GM18520 (cell line): Measurements from ENCODE around the gene FOXN3.

Source experiments
- ATAC-seq: cut with Tn5 transposase; IDR thresholded peaks from one replicate; pipeline ENCODE4 v1.9.1; 2021; ENCODE audit not compliant: unreplicated experiment

Gene FOXN3

DNA sequence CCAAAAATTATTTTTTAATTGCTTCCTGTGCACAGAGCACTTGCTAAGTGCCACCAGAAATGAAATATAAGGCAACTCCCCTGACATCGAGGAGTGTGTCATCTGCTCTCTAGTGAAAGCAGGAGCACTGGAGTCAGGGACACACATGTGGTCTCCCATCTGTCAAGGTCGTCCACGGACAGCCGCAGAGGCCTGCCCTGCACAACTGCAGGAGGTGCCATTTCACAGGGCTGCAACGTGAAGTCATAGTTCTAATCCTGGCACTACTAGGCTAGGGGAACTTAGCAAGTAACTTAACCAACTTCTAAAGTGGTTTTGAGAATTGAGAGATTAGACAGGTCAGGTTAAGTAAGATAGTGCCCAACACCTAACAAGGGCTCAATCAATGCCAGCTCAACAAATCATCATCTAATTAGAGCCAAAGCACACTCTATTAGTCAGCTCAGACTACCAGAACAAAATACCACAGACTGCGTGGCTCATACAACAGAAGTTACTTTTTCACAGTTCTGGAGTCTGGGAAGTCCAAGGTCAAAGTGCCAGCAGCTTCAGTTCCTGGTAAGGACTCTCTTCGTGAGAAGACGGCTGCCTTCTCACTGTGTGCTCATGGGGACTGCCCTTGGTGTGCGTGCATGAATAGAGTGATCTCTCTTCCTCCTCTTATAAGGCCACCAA, 30.7 kb downstream of the FOXN3 start:
- peak; percentile 29 for ATAC-seq

DNA sequence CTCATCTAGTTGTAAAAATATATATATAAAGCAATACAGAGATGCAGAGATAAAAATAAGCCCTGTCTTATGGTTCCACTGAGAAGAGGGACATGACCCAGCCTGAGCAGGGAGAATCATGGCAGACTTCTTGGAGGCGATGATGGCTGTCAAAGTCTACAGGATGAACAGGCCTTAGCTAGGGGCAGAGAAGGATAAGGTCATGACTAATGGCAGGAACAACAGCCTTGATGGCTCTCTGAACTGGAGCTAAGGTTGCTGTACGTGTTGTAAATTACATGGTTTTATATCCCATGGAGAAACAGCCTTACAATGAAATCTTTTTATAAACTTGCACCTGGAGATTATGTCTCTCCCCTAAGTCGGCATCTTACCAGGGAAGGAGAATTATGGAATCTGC, 32.4 kb downstream of the FOXN3 start:
- ATAC-seq = no peak

DNA sequence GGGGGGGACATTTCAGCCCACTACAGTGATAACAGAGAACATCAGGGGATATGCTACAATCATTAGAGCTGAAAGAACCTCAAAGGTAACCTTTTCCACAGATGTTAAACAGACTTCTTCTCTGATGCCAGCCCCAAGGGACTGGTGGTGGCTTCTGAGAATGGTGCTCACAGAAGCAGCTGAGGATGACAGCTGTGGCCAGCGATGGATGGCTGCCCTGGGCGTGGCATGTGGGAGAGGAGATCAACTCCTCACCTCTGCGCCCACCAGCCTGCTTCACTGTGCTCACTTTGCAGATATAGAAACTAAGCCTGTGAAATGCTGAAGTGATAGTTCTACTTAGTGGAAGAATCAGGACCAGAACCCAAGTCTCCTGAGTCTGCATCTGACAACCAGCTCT, 33.0 kb downstream of the FOXN3 start:
- peak; percentile 74 for ATAC-seq

DNA sequence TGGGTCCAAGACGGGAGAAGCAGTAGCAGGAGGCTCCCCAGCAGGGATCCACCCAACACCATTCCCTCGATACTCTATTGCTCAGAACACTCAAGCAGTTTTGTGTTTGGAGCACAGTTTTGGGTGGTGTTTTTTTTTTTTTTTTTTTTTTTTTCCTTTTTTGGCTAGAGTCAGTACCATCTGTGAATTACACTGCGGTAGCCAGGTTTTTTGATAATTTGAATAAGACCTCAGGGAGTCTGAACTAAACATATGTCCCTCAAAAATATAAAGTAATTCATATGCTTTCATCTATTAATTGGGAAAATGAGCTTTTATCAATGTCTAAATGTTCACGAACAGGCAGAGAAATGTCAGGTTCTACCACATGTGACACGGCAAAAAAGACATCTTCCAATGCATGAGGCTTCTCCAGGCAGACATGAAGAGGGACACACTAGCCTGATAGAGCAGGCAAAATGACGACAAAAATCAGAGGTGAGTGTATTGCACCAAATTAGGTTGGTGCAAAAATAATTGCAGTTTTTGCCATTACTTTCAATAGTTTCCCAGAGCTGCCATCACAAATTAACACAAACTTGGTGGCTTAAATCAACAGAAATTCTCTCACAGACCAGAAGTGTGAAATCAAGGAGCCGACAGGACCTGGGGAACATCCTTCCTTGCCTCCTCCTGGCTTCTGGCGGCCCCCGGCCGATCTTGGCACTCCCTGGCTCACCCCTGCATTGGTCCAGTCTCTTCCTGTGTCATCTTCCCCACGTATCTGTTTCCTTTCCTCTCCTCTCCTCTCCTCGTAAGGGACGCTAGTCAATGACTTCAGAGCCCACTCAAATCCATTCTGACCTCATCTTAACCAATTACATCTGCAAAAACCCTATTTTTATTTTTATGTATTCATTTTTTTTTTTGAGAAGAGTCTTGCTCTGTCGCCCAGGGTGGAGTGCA, 33.9 kb downstream of the FOXN3 start:
- no peak for ATAC-seq

DNA sequence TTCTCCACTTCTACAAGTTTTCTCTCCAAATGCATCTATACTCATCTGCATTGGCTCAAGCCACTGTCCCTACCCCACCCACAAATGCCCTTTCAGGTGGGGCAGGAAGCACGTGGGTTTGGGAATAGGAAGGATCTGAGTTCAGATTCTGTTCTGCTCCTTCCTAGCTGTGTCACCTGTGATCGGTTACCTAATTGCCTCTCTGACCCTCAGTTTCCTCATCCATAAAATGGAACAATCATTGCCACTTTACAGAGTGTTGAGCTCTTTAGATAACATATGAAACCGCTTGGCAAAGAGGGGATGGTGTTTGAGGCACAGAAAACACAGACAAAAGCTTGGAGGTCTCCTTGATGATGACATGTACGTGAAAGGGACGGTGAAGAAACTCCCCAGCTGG, 34.5 kb downstream of the FOXN3 start:
- no peak for ATAC-seq

DNA sequence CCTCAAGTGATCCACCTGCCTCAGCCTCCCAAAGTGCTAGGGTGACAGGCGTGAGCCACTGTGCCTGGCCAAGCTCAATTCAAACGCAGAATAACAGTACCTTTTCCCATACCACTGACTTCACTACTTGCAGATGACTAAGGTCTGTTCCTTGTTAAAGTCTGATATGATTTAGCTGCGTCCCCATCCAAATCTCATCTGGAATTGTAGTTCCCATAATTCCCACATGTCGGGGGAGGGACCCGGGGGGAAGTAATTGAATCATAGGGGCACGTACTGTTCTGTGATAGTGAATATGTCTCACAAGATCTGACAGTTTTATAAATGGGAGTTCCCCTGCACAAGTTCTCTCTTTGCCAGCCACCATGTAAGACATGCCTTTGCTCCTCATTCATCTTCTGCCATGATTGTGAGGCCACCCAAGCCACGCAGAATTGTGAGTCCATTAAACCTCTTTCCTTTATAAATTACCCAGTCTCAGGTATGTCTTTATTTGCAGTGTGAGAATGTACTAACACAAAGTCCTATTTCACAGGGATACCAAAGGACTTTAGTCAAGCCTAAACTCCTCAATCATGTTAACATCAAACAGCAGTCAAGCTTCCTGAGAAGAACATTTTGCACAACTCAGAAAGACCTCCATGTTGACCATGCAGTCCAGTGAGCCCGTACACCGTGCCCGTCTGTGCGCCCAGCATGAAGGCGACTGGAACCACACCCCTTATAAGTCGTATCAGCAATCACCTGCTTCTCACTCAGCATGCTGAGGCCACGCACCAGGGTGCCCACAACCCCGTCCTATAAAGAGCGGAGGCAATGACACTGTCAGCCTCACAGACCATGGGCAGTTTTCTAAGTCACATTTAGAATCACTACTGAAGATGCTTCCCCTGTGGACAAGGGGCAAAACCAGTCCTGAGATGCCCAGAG, 36.9 kb downstream of the FOXN3 start:
- ATAC-seq = no peak

DNA sequence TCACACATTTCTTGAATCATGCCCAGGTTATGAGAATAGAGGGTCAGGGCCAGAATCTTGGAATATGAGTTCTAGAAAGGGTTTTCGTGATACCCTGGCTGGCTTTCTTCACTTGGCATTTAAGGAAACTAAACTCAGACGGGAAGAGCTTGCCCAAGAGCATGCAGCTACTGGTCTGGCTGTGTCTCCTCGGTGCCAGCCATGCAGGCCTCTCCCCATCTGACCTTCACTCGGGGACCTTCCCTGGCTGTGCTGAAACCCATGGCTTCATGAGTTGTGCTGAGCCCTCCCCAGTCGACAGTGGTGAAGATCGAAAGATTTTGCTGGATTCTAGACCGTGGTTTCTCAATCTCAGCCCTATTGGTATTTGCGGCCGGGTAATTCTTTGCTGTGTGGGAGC, 38.0 kb downstream of the FOXN3 start:
- ATAC-seq = no peak

DNA sequence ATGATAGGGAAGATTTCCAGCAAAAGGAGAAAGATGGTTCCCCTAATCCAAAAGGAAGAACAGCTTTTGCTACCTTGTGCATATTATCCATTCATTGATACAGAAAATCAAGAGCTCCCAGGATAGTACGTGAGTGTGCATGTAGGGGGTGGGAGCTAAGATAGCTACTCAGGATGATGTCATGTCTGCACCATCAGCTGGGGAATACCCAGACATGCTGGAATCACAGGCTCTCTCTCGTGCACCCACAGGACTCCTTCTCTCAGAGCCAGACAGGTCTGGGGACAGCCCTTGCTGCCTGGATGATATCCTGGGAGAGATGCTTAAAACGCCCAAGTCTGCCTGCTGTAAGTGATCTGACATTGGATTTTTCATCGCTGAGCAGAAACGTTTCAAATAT, 38.9 kb downstream of the FOXN3 start:
- ATAC-seq = peak; percentile 77

DNA sequence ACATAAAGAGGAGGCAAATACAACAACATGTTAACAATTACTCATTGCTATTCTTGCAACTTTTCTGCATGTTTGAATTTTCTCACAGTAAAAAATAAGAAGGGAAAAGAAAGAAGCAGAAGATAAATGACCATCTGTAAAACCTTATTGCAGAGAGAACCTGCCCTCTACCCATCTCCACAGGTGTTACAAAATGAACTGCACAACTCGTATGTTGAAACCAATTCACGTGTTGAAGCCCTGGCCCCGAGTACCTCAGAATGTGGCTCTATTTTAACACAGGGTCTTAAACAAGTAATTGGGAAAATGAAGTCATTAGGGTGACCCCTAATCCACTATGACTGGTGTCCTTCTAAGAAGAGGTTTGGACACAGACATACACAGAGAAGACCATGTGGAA, 39.5 kb downstream of the FOXN3 start:
- no peak for ATAC-seq

DNA sequence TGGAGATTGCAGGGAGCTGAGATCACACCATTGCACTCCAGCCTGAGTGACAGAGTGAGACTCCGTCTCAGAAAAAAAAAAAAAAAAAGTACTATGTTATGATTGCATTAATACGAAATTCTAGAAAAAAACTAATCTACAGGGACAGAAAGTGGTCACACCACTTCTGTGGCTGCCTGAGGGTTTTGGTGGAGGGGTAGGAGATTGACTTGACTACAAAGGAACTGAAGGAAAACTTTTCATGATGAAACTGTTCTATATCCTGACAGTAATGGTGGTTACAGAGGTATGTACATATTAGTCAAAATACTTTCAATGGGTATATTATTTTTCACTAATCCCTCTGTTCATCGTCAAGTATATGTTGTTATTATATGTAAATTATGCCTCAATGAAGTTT, 42.1 kb downstream of the FOXN3 start:
- ATAC-seq = no peak

DNA sequence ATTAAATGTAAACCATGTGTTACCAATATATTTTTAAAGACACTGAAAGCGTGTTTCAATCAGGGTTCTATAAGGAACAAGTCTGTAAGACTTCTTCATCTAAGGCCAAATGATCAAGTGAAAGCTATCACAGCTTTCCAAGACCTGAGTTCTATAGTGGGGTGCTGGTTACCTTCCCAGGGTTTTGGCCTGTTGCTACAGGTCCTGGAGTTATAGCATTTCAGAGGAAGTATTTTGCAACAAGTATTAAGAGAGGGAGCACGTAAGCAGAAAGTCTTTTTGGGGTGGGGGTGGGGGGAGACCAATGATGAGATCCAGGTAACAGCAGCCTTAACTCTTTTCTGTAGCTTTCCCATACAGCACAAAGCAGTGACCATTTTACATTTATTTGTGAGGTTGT, 43.8 kb downstream of the FOXN3 start:
- ATAC-seq = no peak

DNA sequence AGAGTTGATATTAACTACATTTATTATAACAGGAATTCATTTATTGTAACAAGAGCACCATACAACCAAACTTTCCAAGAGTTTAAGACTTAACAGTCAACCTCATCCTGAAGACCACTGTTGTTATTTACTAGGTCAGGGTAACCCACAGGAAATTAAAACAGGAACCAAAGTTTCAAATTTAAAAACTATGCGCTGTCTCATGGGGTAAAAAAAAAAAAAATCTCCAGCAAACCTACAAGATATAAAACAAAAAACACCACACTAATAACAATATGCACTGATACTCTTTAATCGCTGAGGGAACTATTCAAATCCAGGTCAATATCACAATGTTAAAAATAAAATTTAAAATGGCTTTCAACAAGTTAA, 44.5 kb downstream of the FOXN3 start:
- ATAC-seq = no peak

DNA sequence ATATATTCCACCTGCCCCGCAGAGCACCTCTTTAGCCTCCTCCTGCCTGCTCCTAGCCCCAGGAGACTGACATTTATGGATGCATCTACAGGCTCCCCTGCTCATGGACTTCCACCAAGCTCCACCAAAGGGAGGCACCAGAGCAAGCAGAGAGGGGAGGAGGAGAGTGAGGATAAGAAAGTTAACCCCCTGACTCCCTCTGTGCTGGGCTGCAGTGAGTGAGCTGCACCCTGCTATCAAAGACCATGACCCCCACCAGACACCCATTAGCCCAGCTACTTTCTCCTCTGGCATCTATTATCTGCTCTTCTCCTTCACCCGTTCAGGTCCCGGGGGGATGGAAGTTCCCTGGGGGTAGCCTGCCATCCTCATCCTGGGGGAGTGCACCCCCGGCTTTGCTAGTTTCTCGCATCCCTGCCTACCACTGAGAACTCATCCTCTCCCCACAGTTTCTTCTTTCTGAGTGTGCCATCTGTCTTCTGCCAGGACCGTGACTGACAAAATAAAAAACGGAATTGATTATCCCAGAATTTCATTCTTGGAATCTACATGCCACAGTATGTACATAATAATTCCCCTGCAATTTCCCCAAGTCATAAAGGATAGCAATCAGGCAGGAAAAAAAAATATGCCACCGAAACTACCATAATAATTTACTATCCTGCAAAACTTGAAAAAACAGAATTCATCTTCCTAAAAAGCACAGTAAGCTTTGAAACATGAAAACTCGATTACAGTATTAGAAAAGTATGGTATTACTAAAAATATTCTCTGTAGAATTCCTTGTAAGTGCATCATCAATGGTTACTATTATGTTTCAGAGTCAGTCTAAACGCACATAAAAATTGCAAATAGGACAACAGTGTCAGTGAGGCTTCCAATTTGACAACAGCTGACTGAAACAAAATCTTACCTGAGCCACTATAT, 45.2 kb downstream of the FOXN3 start:
- no peak for ATAC-seq

DNA sequence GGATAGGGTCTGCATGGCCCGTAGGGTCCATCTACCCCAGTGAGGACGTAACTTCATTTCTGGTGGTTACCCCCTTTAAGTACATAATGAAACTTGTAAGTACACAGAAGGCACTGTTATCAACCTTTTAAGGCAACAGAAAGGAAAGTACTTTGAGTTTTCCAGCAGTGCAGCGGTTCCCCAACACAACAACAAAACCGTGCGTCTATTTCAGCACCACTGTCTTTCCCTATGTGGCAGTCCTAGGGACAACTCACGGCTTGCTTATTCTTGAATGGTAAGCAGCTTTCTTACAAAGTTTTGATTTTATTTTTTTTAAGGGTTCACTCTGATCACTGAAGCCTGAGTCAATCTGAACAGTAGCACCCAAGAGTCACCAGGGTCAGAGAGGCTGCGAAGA, 46.3 kb downstream of the FOXN3 start:
- ATAC-seq = no peak

DNA sequence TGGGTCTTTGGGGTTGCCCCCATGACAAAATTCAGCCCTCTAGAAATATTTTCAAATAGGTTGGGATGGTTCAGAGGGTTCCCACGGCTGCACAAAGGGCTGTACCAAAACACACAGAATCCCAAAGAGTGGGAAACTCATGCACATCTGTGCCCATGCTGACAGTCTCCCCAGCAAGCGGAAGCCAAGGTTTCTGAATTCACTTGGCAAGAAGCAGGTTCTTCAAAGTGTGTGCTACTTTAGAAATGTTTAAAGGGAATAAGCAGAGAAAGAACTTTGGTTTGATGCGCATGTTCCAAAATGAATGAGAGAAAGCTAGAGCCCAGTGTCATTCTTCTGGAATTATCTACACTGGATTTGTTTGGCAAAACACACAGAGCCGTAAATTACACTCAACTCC, 46.7 kb downstream of the FOXN3 start:
- ATAC-seq = no peak

DNA sequence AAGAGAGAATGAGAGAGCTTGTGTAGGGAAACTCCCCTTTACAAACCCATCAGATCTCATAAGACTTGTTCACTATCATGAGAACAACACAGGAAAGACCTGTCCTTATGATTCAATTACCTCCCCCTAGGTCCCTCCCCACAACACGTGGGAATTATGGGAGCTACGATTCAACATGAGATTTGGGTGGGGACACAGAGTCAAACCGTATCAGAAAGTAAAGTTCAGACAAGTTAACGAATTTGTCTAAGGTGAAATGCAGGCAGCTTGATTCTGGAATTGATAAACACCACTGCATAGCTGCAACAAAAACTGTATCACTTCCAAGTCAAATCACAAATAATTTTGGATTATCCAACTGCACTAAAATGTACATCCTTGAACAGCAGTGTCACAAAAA, 47.4 kb downstream of the FOXN3 start:
- no peak for ATAC-seq

DNA sequence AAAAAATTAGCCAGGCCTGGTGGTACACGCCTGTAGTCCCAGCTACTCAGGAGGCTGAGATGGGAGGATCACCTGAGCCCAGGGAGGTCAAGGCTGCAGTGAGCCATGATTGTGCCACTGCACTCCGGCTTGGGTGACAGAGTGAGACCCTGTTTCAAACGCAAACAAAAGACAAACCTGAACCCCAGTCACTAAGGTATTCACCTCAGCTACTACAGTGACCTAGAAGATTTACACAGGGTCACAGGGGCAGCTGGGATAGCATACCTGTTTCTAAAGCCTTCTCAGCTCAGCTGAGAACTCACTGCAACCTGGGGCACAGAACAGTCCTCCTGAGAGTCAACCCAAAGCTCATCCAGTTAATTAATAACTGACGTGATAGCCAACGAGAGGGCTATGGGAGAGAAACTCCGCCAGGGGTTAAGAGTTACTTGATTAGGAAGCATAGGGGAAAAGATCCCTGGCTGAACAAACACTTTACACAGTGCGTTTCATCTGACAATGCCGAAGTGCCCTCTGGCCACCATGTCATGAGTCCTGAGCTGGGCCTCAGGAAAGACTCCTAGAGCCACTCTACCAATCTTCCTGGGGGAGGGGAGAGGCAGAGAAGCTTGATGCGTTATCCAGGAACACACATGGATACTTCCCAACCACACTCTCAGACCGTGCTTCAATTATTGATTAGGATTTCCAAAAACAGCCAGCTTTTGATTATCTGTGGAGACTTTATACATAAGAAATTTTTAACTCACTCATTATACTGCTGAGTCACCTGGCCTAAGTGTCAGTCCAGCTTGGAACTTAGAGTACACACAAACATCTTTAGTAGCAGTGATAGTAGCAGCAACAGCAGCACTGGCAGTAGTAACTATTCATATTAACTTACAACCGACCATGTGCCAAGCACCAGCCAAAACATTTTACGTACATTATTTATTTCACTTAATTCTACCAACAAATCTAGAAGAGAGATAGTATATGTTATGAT, 48.2 kb downstream of the FOXN3 start:
- no peak for ATAC-seq

DNA sequence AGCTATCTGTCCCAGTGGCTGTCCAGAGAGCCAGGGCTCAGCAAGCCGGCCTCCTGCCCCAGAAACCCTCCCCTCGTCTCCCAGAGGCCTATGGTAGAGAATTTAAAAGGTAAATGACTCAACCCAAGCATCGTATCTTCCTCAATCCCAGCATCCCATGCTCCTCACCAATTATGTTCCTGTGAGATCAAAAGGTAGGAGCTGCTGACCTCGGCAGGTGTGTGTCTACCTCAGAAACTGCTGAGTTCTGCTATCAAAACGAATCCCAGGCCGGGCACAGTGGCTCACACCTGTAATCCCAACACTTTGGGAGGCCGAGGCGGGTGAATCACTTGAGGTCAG, 49.3 kb downstream of the FOXN3 start:
- ATAC-seq = no peak
